Measurements from ENCODE around the gene LMO2.

Gene LMO2

DNA sequence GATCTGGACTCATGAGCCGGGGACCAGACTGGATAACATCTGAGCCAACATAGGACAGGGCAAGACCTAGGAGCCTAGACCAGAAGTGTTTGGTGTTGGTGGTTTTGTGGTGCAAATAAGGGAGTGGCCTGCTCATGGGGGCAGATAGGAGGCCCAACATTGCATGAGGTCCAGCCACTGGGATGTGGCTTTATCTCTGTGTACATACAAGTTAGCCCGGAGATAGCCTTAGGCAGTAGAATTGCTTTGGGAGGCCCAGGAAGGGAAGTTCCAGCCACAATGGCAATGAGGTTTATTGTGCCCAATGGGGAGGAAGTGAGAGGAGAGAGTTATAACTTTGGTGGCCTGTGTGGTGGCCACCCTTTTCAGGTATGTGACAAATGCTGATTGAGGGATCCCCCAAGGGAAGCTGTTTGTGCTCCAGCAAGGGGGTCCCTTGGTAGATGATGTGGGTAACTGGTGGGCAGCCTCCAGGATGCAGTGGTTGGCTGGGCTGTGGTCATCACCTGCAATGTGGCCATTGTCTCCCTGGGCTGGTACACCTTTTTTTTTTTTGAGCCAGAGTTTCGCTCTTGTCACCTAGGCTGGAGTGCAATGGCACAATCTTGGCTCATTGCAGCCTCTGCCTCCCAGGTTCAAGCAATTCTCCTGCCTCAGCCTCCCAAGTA is 6.4 kb downstream of the LMO2 start:
- no peak for DNase-seq

DNA sequence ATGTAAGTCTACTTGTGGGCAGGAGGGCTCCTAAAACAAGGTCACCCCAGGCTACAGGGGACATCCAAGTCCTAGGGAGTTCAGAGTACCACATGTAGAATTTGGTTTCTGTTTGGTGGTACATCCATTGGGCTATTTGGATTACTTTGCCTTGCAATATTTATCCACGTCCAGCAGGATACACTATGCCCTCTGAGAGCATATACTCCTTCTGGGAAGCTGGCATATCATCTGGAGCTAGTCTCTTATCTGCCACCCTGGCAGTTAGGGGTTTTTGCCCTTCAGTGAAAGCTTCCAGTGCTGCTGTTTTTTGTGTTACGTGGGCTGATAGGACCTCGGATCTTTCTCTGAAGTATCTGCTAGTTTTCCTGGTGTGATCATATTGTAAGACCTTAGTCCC is 7.3 kb downstream of the LMO2 start:
- no peak for DNase-seq

DNA sequence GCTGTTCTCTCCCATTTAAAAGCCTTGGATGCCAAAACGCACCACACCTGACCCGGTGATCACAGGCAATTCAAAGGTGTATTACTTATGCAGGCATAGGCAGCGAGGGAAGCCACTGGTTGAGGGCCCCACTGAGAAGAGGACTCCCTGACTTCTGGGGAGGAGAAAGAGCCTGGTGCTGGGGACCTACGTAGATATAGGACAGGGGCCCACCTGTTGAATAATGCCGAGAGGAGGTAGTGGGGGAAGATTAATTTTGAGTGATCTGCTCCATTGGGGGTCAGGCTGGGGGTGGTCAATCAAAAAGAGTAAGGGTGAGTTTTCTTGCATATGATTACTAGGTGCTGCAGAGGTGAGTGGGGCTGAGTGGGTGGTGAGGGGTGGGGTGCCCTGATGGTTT is 7.8 kb downstream of the LMO2 start:
- DNase-seq: no peak

DNA sequence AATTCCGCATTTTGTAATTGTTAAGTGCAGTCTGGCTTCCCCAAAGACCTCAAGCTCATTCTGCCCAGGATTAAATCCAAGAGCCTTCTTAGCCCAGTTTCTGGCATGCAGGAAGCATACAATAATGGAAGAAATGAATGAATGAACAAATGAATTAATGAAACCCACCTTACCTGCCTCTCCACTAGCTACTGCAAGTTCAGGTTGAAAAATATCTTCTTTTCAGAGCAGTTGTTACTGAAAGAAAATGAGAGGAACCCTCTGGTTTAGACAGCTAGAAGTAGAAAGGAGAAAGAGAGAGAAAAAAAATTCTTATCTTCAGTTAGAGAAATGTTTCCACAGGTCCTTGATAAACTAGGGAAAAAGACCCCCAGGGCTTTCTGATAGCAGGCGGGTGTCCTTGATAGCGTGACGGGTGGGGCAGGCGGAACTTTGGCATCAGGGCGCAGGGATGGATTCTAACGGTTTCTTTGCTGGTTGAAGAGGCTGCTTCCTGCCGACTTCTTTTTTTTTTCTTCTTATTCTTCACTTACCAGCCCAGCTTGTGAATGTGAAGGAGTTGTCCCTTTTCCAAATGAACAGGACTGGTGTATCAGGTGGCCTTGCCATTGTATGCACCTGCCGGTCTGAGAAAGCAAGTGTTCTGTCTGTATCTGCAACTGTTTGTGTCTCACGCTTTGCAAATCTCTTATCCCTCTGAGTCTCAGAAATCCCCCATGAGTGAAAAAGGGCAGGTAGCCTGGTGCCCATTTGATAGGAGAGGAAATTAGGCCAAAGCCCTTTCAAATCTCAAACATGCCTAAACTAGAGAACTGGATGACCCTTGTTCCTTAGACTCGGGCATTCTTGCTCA is 10.0 kb downstream of the LMO2 start:
- no peak for DNase-seq

DNA sequence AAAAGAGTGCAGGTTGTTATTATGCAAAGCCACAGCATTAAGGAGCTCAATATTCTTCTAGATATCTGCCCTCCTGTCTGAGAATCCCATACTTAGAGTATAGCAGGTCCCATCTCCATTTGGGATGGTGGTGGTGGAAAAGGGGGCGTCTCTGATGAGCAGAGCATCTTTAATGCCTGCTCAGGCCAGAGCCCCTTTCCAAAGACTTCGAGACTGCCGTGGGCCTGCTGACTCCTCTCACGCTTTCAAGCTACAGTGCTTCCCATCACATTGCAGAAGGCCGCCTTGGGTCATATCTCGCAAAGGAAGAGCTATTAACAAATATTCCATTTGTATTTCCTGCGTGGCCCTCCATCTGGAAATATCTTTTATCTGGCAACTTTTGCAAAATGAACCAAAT is 10.9 kb downstream of the LMO2 start:
- DNase-seq: no peak

DNA sequence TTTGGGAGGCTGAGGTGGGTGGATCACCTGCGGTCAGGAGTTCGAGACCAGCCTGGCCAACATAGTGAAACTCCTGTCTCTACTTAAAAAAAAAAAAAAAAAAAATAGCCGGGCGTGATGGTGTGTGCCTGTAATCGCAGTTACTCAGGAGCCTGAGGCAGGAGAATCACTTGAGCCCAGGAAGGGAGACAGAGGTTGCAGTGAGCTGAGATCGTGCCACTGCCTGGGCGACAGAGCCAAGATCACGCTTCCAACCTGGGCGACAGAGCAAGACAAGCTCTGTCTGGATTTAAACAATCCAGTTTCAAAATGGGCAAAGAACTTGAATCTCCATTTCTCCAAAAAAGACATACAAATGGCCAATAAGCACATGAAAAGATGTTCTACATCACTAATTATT is 12.5 kb downstream of the LMO2 start:
- DNase-seq: no peak

DNA sequence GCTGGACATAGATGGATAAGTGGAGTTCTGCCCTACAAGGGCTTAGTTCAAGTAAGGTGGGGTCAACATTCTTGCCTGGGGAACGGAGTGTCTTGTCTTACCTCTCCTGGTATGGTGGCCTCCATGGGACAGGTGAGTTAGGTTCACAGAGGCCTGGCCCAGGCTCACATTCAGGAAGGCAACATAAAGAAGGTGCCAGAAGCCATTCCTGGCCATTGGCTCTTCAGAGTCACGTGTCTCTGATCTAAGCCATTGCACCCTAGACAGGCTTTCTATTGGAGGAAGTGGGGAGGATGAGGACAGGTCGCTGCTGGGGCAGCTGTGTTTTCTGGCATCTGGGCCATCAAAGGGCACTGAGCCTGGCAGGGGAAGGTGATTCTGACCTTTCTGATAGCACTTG is 14.8 kb downstream of the LMO2 start:
- DNase-seq: no peak

DNA sequence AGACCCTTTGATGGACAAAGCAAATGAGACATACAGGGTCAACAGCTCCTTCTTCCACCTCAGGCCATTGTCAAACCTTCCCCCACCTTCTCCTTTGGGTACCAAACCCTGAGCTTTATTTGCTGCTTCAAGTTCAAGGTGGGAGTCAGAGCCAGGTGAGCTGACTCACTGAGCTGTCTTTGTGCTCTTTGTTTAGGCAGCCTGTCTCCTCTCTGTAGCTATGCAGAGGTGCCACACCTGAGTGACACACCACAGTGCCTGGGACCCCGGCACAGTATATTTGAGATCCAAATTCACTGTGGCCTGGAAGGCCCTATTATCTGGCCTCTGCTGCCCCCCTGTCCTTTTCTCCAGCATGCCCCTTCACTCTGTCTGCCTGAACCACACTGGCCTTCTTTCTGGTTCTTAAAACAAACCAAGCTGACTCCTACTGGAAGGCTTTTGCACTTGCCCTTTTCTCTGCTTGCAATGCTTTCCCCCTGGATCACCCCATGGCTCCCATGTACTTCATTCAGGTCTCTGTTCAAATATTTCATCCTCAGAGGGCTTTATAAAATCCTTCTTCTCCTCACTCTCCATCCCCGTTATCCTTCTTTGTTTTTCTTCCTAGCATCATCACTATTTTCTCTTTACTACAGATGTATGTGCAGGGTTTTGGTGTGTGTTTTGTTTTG is 16.1 kb downstream of the LMO2 start:
- DNase-seq: no peak

DNA sequence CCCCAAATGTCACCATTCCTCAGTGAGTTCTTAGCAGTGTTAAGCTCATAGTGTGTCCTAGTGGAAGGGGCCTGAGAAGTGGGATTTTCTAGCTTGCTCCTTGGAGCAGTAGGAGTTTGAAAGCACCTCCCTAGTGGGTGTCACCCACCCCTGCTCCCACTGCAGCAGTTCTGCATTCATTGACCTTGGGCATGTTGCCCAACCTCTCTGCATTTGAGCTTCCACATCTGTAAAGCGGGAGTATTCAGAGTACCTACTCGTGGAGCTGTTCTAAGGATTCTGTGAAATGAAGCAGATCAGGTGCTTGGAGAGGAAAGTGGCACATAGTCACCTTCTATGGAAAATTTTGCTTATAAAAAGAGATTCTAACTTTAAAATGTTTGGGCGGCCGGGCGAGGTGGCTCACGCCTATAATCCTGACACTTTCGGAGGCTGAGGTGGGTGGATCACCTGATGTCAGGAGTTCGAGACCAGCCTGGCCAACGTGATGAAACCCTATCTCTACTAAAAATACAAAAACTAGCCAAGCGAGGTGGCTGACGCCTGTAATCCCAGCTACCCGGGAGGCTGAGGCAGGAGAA is 16.9 kb downstream of the LMO2 start:
- no peak for DNase-seq

DNA sequence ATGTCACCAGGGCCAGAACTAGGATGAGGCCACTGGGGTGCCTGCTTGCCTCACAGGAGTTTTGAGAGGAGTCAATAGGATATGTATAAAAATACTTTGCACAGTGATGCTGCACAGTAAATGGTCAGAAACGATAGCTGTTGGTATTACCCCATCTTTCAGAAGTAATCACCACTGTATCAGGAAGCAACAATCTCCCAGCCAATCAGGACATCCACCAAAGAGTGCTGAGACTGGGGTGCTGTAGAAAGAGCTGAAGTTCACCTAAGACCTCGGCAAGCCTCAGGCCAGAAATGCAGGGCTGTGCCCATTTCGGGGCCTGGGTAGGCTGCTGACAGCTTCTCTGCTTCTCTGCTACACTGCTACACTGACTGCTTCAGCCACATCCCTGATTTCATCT is 17.4 kb downstream of the LMO2 start:
- DNase-seq: no peak

DNA sequence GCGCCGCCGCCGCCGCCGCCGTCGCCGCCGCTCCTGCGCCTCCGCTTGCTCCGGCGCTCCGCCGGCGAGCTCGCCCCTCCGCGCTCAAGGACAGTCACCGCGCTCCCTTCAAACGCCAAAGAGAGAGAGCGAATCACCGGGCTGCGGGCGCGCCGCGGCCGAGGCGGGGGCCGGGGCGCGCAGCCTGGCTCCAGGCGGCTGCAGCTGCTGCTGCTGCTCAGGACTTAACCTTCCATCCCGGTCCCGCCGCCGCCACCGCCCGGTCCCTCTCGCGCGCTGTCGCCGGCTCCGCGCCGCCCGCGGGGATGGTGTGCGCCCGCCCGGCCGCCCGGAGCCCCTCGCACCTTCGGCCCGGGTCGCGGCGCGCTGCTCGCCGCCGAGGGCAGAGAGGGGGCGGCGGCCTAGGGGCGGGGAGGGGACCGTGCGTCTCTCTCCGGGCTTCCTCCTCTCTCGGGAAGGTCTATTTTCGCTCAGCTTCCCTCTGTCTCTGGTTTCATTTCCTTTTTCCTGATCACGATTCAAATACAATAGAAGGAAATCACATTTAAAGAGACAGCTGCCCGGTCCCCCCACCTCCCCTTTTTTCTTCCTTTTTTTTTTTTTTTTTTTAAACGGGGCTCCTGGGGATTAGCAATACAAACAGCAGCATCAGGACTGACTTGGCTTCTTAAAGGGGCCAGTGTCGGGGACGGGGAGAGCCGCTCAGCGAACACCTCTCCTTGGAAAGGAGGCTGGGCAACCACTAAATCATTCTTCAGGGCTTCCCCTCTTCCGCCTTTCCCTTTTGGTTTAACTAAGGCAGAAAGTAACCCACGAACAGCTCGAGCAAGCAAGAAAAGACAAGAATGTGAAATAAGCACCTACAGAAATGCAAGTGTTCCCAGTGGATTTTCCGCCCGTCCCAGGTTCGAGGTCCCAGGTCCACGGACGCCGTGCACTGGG is 22.1 kb downstream of the LMO2 start:
- DNase-seq: peak; percentile 18

DNA sequence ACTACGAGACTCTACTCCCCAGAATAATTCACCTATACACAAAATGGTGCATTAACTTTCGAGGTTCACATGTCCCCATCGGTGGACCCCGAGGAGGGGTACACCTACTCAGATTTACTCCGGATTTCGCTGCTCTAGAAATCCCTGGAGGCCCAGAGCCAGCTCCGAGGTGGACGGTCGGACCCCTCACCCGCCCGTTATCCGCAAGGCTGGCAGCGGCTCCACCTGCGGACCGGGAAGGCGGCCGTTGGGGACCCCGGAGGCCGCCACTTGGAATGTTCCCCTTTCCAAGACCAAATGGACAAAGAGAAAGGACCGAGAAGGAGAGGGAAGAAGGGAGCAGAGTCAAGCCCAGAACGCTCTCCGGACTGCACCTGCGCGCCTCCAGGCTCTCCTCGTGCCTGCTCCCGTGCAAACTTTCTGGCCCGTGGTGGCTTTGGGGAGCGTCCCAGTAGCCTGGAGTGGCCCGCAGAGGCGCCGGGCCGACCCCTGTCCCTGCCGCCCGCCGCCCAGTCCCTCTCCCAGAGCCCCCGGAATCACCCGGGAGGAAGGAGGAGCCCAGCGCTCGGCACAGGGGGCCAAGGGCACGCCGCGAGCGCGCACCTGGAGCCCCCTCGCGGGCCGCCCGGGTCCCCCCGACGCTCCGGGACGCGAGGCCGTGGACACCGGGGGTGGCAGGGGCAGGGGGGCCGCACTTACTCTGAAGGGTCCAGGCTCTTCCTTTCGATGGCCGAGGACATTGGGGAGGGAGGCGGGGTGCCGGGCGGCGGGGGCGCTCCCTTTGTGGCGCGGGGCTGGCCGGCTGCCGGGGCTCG is 23.0 kb downstream of the LMO2 start:
- no peak for DNase-seq

DNA sequence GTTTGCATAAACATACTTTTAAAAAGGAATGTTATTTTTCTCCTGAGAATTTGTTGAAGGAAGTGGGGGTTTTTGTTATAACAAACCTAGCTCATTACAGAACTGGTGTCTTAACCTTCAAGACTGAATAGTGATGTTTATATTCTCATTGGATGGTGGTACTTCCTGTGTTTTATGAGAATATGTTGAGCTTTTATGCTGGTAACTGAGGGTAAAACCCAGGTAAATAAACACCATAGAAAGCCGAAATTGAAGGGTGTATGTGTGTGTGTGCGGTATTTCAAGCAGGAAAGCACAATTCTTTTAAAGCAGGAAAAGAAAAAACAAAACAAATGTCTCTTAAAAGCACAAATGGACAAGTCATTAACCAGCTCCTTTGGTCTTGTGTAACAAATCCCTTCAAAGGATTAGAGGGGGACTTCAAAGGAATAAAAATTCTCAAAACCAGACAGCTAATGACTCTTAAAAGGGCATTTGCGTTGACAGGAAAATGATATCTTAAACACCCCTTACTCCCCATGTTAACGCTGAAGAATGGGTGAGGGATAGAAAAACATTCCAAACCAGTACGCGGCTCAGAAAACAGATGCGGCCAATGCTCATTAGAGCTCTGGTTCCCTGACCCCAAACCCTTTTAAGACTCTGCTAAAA is 23.8 kb downstream of the LMO2 start:
- no peak for DNase-seq

DNA sequence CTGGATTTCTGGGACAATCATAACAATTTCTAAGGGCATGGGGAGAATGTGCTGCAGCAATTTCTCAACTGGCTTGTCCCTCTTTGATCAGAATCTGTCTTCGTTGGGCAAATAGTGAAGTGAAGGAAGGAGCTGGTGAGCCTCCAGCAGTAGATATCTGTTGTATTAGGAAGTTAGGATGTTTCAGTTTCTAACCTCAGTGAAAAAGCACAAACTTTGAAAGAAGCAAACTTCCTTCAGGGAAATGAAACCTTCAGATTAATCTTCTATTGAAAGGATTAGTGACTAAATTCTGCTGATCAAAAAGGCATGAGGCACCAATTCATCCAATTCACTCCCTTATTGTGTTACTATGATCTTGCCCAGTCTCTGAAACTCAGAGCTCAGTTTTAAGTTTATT is 24.3 kb downstream of the LMO2 start:
- DNase-seq: no peak

DNA sequence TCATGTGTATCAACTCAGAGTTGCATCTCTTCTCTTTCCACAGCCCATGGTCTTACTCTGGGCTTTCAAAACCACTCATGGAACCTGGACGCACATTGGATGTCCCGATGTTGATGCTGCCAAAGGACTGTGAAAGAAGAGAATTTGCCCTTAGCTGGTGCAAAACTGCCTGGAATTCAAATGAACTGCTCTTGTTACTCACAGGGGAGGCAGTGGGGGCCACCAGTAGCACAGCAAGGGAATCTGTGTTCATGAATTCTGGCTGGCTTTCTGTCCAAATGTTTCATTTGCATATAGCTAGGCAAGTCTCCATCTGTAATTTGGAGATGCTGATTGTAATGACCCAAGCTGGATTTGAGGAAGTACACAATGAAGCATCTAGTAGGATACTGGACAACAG is 24.9 kb downstream of the LMO2 start:
- no peak for DNase-seq

DNA sequence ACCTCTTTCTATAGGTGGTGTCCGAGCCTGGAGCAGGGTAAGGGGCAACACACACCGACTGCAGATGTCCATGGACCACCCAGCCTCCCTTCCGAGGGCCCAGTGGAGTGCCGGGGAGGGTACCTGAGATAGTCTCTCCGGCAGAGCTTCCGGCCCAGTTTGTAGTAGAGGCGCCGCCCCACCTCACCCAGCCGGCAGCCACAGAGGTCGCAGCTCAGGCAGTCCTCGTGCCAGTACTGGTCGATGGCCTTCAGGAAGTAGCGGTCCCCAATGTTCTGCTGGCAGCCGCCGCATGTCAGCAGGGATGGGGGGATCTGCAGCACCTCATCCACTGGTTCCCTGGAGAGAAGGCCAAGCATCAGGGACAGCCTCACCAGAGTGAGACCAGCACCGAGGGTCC is 27.4 kb downstream of the LMO2 start:
- DNase-seq: no peak

DNA sequence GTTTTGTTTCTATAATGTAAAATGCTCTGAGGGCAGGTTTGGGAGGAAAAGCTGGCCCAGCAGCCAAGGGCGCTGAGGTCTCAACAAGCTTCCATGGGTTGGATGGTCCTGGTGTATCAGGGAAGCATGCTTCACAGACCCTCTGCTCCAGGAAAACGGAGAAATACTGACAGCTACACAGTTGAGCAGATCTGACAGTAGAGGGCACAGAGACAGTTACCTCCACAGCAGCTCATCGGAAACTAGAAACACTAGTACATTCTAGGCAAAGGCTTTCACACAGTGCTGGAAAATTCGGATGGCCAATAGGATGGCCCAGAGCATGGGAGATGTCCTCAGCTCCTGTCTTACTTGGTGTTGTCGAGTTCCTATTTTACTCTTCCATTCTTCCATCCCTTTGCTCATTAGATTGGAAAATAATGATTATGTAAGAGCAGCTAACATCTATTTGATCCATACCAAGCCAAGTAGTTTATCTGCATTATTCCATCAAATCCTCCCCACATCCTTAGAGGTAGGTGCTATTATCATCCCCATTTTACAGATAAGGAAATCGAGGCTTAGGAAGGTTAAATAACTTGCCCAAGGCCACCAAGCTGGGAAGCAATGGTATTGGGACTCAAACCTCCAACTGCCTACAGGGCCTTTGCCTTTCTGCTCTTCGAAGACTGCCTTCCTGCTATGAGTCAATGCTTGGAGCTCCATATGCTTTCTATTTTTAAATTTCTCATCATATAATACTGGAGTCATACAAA is 28.3 kb downstream of the LMO2 start:
- DNase-seq: no peak

DNA sequence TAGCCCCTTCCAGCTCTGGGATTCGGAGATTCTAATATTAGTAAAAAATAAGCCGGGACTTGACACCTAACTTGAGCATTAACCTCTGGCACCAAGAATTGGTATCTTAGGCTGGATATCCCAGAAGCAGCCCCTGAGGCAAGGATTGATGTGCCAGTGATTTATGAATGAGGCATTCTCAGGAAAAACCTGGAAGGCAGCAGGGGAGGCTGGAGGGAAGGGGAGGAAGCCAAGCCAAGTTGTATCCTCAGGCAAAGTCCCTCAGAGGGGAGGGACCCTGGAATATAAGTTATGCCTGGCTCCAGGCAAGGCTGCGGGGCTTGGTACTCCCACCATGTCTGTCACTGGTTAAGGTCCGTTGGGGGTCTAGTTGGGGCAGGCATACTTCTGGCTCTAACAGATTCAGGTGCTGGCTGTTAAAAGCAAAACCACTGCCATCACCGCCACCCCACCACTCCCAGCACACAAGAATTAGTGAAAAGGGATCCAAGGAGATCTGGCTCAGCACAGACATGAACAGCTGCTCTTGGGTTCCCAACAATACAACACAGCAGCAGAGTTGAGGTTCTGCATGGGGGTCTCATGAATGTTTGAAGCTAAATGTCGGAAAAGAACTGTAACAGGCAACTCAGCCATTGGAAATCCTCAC is 29.8 kb downstream of the LMO2 start:
- no peak for DNase-seq

DNA sequence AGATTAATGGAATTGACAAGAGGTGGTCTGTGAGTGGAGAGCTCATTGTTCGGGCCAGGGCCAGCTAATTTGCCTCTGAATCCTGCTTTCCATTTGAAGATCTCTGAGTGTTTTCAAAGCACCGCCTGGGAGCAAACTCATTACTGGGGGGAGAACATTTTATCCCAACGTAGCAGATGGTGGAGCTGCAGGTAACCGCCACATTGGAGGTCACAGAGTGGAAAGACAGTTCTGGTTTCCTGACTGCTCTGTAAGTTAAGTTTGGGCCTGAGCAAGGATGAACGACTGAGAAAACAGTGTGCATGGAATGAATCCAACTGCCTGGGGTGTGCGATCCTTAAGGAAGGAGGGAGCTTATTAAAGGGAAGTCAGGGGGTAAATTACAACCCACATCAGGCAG is 30.5 kb downstream of the LMO2 start:
- no peak for DNase-seq

DNA sequence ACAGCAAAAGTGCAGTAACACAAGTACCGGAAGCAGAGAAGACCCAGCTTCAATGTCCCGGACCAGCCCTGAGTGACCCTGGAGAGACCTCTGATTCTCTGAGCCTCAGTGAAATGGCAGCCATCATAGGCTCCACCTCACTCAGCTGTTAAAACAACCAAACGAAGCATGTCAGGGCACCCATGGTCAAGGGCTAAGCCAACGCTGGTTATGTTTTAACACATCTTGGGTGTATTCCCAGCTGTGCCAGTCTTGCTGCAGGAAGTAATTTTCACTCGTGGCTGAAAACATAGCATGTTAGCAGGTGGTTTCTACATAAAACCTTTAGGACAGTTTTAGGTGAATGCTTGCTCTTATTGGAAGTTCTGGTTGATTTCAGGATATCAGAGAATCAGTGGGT is 30.9 kb downstream of the LMO2 start:
- DNase-seq: no peak

Measured in stimulated activated CD4-positive, alpha-beta T cell treated with anti-CD3 and anti-CD28 coated beads, Interleukin-4, amount 100 ng/mL, for 1 hour (primary cell).